HL-60/S4 treated with phorbol 12-myristate 13-acetate at 8.2 ng/mL for 4 days and 3 days (cell line): ENCODE data around the gene GOLGA5.

Source experiments
- in situ Hi-C: fragments of 300-500 bp; cut with MboI; formaldehyde crosslinking; loops from 2 replicates; pipeline ENCODE4 v1.15.0; 2022; ENCODE audit warnings: low sequenced_read_pairs

GOLGA5 gene

GRCh38 chr14:92775292-92775691 lies 18.8 kb upstream of the GOLGA5 start:
- in situ Hi-C loops: loop anchor here (10.0 kb wide), 1 partner anchor 60 kb away; no protein-coding TSS in a partner anchor

- in situ Hi-C loops: loop anchor here (10.0 kb wide), 1 partner anchor 64 kb away; no protein-coding TSS in a partner anchor
Measured at GRCh38 chr14:92778868-92779565, 15.1 kb upstream of the GOLGA5 start.

DNA sequence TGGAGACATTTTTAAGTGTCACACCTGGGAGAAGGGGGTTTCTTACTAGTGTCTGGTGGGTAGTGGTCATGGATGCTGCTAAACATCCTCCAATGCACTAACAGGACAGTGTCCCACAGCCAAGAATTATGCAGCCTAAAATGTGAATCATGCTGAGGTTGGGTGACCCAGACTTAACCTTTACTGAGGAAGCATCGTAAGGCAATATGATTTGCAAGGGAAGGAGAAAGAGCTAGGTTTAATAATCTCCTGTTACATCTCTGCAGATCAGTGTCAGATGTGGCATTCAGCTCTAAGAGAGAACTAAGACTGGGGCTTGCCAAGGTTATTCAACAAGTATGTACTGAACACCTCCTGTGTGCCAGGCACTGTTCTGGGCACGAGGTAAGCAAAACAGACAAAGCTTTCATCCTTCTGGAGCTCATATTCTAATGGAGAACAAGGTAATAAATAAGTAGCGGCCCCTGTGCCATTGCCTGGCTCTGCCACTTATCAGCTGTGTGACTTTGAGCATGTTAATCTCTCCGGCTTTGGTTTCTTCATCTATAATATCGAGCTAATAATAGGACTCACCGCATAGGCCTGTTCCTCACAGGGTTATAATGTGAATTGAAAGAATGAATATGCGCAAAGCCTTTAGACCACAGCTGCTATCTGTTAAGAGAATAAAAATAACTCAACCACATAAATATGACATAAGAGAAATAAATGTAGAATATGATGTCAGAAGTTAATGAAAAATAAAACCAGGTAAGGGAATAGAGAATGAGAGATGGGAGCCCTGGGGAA lies 13.5 kb upstream of the GOLGA5 start:
- in situ Hi-C loops: no loop called here

GRCh38 chr14:92781350-92781749 lies 12.8 kb upstream of the GOLGA5 start:
- in situ Hi-C loops: no loop called here

DNA sequence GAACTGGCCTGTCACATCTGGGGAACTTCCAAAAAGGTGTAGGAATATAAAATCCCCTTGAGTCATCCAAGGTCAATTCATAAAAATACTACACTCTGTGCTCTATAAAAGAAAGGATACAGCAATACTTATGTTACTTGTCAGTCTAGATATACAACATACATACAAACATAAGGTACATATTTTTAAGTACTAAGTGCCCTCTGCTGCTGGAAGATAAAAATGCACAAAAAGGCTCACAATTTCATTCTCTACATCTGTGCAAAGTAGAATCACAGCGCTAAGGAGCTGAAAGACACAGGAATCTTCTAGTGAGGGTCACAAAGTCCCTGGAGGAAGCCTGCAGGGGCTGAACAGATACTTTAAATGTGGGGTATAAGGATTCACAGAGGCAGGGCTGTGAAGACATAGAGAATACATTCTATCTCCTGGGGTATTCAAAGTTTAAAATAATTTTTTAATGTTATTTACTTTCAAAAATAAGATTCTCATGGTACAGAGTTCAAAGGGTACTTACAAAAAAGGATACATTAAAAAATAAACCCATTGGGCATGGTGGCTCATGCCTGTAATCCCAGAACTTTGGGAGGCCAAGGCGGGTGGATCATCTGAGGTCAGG lies 10.2 kb upstream of the GOLGA5 start:
- in situ Hi-C loops: no loop called here

DNA sequence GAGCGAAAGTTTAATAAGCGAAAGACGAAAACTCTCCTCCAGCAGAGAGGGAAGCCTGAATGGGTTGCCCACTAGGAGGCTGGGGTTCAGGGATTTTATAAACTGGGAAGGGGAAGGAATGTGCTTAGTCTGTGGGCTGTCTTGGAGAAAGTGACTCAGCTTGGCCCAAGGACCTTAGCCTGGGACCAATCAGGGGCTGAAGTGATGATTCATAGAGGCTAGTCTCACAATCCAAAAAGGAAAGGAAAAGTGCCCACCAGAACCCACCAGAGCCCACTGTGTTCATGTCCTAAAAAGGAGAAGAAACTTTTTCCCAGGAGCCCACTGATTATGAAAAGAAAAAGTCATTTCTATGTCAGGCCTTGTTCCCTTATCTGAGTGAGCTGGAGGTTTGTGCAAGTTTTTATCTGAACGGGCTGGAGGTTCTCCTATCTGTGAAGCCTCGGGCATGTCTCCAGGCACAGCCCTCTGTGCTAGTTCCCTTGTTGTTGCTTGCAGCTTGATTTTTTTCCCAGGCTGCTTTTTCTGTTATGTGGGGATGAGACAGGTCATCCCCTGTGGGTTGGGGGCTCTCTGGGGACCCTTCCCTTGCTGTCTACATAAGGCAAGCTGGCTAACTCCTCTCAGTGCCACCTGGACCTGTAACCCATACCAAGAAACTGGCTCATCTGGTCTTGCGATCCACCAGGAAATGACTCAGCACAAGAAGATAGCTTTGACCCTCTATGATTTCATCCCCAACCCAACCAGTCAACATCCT lies 8.3 kb upstream of the GOLGA5 start:
- in situ Hi-C loops: no loop called here

DNA sequence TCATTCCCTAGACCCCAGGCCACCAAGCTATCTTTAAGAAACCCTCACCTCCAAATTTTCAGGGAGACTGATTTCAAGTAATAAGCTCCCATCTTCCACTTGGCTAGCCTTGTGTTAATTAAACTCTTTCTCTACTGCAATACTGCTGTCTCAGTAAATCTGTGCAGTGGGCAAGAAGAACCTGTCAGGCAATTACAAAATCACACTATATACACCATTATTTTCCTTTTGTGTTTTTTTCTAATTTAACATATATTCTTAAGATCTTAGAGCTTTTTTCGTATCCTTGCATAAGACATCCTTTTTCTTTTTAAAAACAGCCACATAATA lies 7.7 kb upstream of the GOLGA5 start:
- in situ Hi-C loops: no loop called here

DNA sequence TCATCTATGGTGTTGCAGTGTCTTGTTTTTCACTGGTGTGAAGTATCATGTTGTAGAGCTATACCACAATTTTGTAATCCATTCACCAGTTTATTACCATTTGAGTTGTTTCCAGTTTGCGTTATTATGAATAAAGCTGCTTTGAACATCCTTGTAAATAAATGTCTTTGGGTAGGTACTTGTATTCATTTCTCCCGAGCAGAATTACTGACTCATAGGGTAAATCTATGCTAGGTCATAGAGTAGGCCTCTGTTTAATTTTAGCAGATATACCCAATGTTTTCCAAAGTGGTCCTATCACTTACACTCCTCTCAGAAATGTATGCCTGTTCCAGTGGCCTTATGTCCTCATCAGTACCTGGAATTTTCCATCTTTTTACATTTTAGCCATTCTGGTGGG lies 6.6 kb upstream of the GOLGA5 start:
- in situ Hi-C loops: no loop called here

DNA sequence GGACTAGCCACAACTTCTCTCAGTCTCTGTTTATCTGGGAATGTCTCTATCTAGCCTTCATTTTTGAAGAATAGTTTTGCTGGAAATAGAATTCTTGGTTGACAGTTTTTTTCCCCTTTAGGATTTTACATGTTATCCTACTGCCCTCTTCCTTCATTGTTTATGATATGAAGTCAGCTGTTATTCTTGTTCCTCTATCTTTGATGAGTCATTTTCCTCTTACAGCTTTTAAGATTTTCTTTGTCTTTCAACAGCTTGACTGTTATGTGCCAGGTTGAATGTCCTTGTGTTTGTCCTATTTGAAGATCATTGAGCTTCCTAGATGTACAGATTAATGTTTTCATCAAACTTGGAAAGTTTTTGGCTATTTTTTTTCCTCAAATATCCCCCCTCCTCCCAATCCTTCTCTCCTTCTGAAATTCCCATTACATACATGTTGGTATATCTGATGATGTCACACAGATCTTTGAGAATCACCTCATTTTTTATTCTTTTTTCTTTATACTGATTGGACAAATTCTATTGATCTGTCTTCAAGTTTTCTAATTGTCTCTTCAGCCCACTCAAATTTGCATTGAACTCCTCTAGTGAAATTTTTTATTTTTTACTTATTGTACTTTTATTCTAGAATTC lies 4.5 kb upstream of the GOLGA5 start:
- in situ Hi-C loops: no loop called here

- in situ Hi-C loops: no loop called here
Measured at GRCh38 chr14:92792885-92793284, 1.2 kb upstream of the GOLGA5 start.

DNA sequence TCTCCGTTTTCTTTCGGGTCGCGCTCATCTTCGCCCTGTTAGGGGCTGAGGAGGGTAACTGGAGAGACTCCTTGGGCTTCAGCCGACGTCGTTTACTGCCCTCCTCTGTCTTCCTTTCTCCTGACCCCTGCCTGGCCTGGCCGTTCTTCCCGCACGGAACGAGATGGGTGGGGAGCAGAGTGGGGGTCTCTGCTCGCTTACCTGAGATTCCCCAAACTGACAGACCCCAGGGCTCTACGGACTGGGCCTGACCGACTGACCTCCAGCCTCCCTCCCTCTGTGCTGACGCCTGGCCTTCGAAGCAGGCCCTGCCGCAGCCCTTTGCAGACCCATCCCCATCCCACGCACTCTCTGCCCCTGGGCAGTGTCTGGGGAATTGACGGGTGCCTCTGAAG lies 439 bp downstream of the GOLGA5 start:
- in situ Hi-C loops: no loop called here

GRCh38 chr14:92794961-92795360 lies 856 bp downstream of the GOLGA5 start:
- in situ Hi-C loops: no loop called here

DNA sequence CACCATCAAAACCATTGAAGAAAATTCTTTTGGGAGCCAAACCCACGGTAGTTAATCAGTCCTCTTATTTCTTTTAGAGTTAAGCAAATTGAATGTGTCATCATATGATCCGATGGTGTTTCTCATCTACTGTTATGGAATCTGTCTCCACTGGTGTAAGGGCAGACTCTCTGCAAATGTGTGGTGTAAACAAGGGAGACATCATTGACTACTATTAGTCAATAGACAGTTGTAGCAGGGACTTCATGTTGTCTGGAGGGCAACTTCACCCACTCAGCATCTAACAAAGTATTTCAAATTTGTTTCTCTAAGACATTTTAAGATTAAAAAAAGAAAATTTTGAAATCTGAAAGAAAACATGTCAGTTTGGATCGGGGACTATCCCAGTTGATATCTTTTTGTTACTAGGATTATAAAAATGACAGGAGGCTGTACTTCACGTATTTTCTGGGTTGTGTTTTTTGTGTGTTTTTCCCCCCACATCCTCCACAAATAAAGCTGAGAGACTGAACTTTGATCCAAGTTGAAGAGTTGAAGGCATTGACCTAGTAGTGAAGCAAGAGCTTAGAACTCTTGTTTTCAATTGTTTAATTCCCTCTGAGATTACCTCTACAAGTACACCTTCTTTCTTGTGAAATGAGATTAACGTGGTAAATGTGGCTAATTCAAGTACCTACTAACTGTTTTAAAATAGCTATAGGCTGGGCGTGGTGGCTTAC lies 4.0 kb downstream of the GOLGA5 start:
- in situ Hi-C loops: no loop called here

DNA sequence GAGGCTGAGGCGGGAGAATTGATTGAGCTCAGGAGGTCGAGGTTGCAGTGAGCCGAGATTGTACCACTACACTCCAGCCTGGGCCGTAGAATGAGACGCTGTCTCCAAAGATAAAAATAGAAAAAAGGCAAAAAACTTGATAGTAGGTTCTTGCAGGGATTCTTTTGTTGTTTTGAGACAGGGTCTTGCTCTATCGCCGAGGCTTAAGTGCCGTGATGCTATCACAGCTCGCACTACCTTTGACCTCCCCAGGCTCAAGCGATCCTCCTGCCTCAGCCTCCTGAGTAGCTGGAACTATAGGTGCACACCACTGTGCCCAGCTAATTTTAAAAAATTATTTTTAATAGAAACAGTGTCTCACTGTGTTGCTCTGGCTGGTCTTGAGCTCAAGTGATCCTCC lies 4.7 kb downstream of the GOLGA5 start:
- in situ Hi-C loops: no loop called here

DNA sequence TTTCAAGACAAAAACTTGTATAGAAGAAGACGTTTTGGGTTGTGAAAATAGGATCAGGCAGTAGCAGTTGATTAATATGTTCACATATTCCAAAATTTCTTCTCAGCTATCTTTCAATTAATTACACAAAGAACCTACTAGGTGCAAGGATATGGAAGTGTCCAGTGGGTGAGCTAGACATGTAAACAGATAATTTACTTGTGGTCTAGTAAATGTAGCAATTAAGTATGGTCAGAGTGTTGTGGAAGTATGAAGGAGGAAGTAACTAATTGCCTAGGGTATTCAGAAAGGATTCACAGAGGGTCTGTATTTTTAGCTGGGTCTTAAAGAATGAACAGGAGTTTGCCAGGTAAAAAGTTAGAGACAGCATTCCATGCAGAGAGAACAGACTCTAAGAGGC lies 5.9 kb downstream of the GOLGA5 start:
- in situ Hi-C loops: no loop called here

GRCh38 chr14:92800525-92800924 lies 6.4 kb downstream of the GOLGA5 start:
- in situ Hi-C loops: no loop called here

- in situ Hi-C loops: no loop called here
Measured at GRCh38 chr14:92801917-92802316, 7.8 kb downstream of the GOLGA5 start.

GRCh38 chr14:92802678-92803077 lies 8.6 kb downstream of the GOLGA5 start:
- in situ Hi-C loops: no loop called here

- in situ Hi-C loops: no loop called here
Measured at GRCh38 chr14:92813201-92813600, 19.1 kb downstream of the GOLGA5 start.

DNA sequence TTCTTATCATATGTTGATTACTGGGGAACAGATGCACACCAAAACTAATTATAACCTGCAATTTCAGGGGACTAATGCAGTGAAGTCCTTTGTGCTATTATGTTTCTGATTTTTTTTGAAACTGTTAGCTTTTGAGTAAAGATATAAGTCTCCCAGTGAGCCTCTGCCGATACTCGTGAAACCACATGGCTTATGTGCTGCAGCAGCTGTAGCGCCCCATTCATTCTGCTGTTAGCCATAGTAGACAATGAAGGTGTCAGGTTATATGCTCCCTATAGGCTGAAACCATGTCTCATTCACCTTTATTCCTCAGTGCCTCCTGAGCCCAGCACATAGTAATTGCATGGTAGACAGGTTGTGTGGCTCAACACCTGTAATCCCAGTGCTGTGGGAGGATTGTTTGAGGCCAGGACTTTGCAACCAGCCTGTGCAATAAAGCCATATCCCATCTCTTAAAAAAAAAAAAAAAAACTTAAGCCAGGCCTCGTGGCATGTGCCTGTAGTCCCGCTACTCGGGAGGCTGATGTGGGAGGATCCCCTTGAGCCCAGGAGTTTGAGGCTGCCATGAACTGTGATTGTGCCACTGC lies 25.0 kb downstream of the GOLGA5 start:
- in situ Hi-C loops: no loop called here
